Erythroblast (primary cell): ENCODE results near the gene PSME3IP1.

Experiments used
- DNase-seq, 2 experiments: peaks; one replicate each; lab custom pipeline; 2025; lab: John Stamatoyannopoulos, UW
- POLR2A ChIP-seq: IDR thresholded peaks from 2 replicates; pipeline ENCODE4 v1.6.1; 2011; ENCODE audit warnings: mild to moderate bottlenecking, low read length

PSME3IP1 gene

GRCh38 chr16:57102888-57103851 is 82.7 kb downstream of the PSME3IP1 start:
- TF ChIP-seq POLR2A = no peak
- no peak for DNase-seq
